Breast epithelium (tissue), 4 donors: Measurements from ENCODE around the gene SUFU. TPM values are rescaled to one million over a fixed set of nuclear protein-coding genes. Genes with fewer than 3 reads are reported as not detected.

Experiments
- DNase-seq, 2 donors: peaks; one replicate each; pipeline ENCODE4 v3.0.0-alpha.2; 2019; ENCODE audit warnings: low spot score in 2 of 2
- H3K27ac ChIP-seq, 2 donors: fragments of 200-600 bp; sonication (generic) in 1 of 2; one replicate each; pipeline ENCODE4 v1.5.1; 2016 to 2019; ENCODE audit warnings: mild to moderate bottlenecking in 1 of 2
- H3K27me3 ChIP-seq, 2 donors: fragments of 200-600 bp; sonication (generic) in 1 of 2; one replicate each; pipeline versions ENCODE4 v1.5.1 to v1.6.0; 2017 to 2019; ENCODE audit warnings: control low read depth in 1 of 2, mild to moderate bottlenecking in 1 of 2
- H3K36me3 ChIP-seq: fragments of 200-600 bp; one replicate; pipeline ENCODE4 v1.5.1; 2019
- H3K4me1 ChIP-seq, 2 donors: fragments of 200-600 bp; sonication (generic); one replicate each; pipeline ENCODE4 v1.5.1; 2016 to 2019; ENCODE audit warnings: control low read depth in 1 of 2
- H3K4me3 ChIP-seq, 3 donors: fragments of 200-600 bp; sonication (generic); 1 replicate in 2 of 3; 2 replicates in 1 of 3; pipeline ENCODE4 v1.5.1; 2016 to 2019; ENCODE audit warnings: mild to moderate bottlenecking in 3 of 3, moderate library complexity in 2 of 3
- H3K9me3 ChIP-seq, 2 donors: fragments of 200-600 bp; sonication (generic) in 1 of 2; one replicate each; pipeline ENCODE4 v1.5.1; 2016 to 2019; ENCODE audit warnings: control low read depth in 1 of 2
- CTCF ChIP-seq, 3 donors: fragments of 450-650 bp; IDR thresholded peaks; one replicate each; pipeline ENCODE4 v1.5.1; 2016 to 2017; ENCODE audit warnings: antibody characterized with exemption in 3 of 3, mild to moderate bottlenecking in 3 of 3, moderate library complexity in 3 of 3
- POLR2A ChIP-seq: fragments of 450-650 bp; IDR thresholded peaks from one replicate; pipeline ENCODE4 v1.6.1; 2016; ENCODE audit warnings: antibody characterized with exemption, mild to moderate bottlenecking, moderate library complexity
- POLR2AphosphoS5 ChIP-seq, 3 donors: sonication (generic); formaldehyde crosslinking; IDR thresholded peaks; one replicate each; pipeline ENCODE4 v1.6.1; 2017; ENCODE audit warnings: antibody characterized with exemption in 3 of 3
- intact Hi-C: fragments of 100-400 bp; cut with DNase I; formaldehyde crosslinking; loops from one replicate; pipeline ENCODE4 v1.15.1; 2023; ENCODE audit warnings: low total_unique reads
- total RNA-seq, 3 donors: library from RNA; depleted of rRNA; stranded (reverse); fragments of >200 nt; gene quantifications; one replicate each; pipeline ENCODE4 v1.1.0, GENCODE V29; 2016

SUFU gene
- total RNA-seq, 3 donors from 2014 or later: 6.2 to 9.1 (median 8.6) TPM

GRCh38 chr10:102553771-102554170, 50.0 kb downstream of the SUFU start:
- intact Hi-C loops: loop anchor here (5.0 kb wide), 1 partner anchor 434 kb away; no protein-coding TSS in a partner anchor
- Histone ChIP-seq H3K4me3 (no peak overlapping the region), H3K4me1 (no peaks in the 10 kb centered on the region), H3K36me3 (no peaks in the 10 kb centered on the region), H3K9me3 (no peaks in the 10 kb centered on the region), H3K27me3 (no peaks in the 10 kb centered on the region), H3K27ac (no peak overlapping the region)
- DNase-seq: no peak
- TF ChIP-seq POLR2A: no peak
- no peak for TF ChIP-seq POLR2AphosphoS5 (IDR thresholded peaks at IDR 0.05)

GRCh38 chr10:102554531-102554930, 50.8 kb downstream of the SUFU start:
- TF ChIP-seq POLR2A: no peak
- TF ChIP-seq CTCF (IDR thresholded peaks at IDR 0.05): no peak
- TF ChIP-seq POLR2AphosphoS5 (IDR thresholded peaks at IDR 0.05): no peak
- intact Hi-C loops: loop anchor here (5.0 kb wide), 1 partner anchor 433 kb away; no protein-coding TSS in a partner anchor
- DNase-seq: no peak

GRCh38 chr10:102555781-102556328, 52.1 kb downstream of the SUFU start:
- Histone ChIP-seq H3K9me3 (no peaks in the 10 kb centered on the region), H3K27me3 (no peaks in the 10 kb centered on the region), H3K4me1 (no peaks in the 10 kb centered on the region), H3K4me3 (no peak overlapping the region), H3K36me3 (no peaks in the 10 kb centered on the region), H3K27ac (no peak overlapping the region)
- TF ChIP-seq POLR2AphosphoS5 (IDR thresholded peaks at IDR 0.05): no peak
- no peak for TF ChIP-seq POLR2A
- TF ChIP-seq CTCF (IDR thresholded peaks at IDR 0.05): no peak
- intact Hi-C loops: no loop called here
- DNase-seq: no peak

More at GRCh38 chr10:102554531-102554930, 50.8 kb downstream of the SUFU start:
- H3K27me3 ChIP-seq: no peaks in the 10 kb centered on the region
- no peaks in the 10 kb centered on the region for H3K36me3 ChIP-seq
- H3K9me3 ChIP-seq: no peaks in the 10 kb centered on the region
- H3K4me3 ChIP-seq: no peak overlapping the region
- no peak overlapping the region for H3K27ac ChIP-seq
- H3K4me1 ChIP-seq: no peaks in the 10 kb centered on the region

GRCh38 chr10:102557569-102557968, 53.8 kb downstream of the SUFU start:
- TF ChIP-seq POLR2AphosphoS5 (IDR thresholded peaks at IDR 0.05) (no peak), POLR2A (no peak), CTCF (IDR thresholded peaks at IDR 0.05) (no peak)
- Histone ChIP-seq H3K27ac (no peak overlapping the region), H3K36me3 (no peaks in the 10 kb centered on the region), H3K9me3 (no peaks in the 10 kb centered on the region), H3K4me3 (no peak overlapping the region), H3K27me3 (no peaks in the 10 kb centered on the region), H3K4me1 (no peaks in the 10 kb centered on the region)
- intact Hi-C loops: no loop called here
- DNase-seq: no peak

- Histone ChIP-seq H3K4me3 (no peak overlapping the region), H3K36me3 (no peaks in the 10 kb centered on the region), H3K27ac (no peak overlapping the region), H3K27me3 (no peaks in the 10 kb centered on the region), H3K9me3 (no peaks in the 10 kb centered on the region), H3K4me1 (no peaks in the 10 kb centered on the region)
- intact Hi-C loops: no loop called here
- no peak for TF ChIP-seq POLR2AphosphoS5 (IDR thresholded peaks at IDR 0.05)
- TF ChIP-seq CTCF (IDR thresholded peaks at IDR 0.05): no peak
- TF ChIP-seq POLR2A: no peak
- no peak for DNase-seq
Observed at GRCh38 chr10:102559764-102560163, 56.0 kb downstream of the SUFU start.
